CD14-positive monocyte (primary cell): ENCODE results near the gene HAPLN3. TPM values are rescaled to one million over a fixed set of nuclear protein-coding genes. Genes with fewer than 3 reads are reported as not detected.

Source experiments
- DNase-seq, 3 donors: peaks; one replicate each; pipeline ENCODE4 v3.0.0-alpha.2; 2011 to 2022
- H2AFZ ChIP-seq: 2 replicates; pipeline ENCODE4 v1.6.0; 2012; ENCODE audit warnings: mild to moderate bottlenecking, low read depth, low read length, inconsistent platforms; ENCODE audit not compliant: insufficient read depth, poor library complexity, severe bottlenecking
- H3K27ac ChIP-seq, 2 donors: 1 replicate in 1 of 2; 2 replicates in 1 of 2; pipeline ENCODE4 v1.5.1; 2012 to 2013; ENCODE audit warnings: low read length in 2 of 2, control low read depth in 1 of 2, inconsistent platforms in 1 of 2, low read depth in 1 of 2, mild to moderate bottlenecking in 1 of 2
- H3K27me3 ChIP-seq, 2 donors: one replicate each; pipeline versions ENCODE4 v1.6.0 to v1.6.1; 2011 to 2013; ENCODE audit warnings: low read length in 2 of 2; ENCODE audit not compliant: control insufficient read depth in 2 of 2, insufficient read depth in 2 of 2
- H3K36me3 ChIP-seq, 2 donors: replicated peaks in 1 of 2; 1 replicate in 1 of 2; 2 replicates in 1 of 2; pipeline versions ENCODE4 v1.5.1 to v1.6.1; 2012 to 2013; ENCODE audit warnings: low read length in 2 of 2, control low read depth in 1 of 2, inconsistent platforms in 1 of 2, mild to moderate bottlenecking in 1 of 2; ENCODE audit not compliant: insufficient read depth in 2 of 2, control insufficient read depth in 1 of 2
- H3K4me1 ChIP-seq, 2 donors: 1 replicate in 1 of 2; 2 replicates in 1 of 2; pipeline versions ENCODE4 v1.5.1 to v1.6.1; 2012 to 2013; ENCODE audit warnings: low read length in 2 of 2, control low read depth in 1 of 2, inconsistent platforms in 1 of 2, mild to moderate bottlenecking in 1 of 2, moderate library complexity in 1 of 2; ENCODE audit not compliant: insufficient read depth in 2 of 2, control insufficient read depth in 1 of 2
- H3K4me2 ChIP-seq: replicated peaks from 2 replicates; pipeline ENCODE3; 2012; ENCODE audit warnings: low read length, moderate library complexity, mild to moderate bottlenecking; ENCODE audit not compliant: poor library complexity, severe bottlenecking; ENCODE audit errors: extremely low read depth
- H3K4me3 ChIP-seq, 3 experiments: fragments of 200-600 bp in 1 of 3; sonication (generic) in 1 of 3; replicated peaks in 1 of 3; 1 replicate in 2 of 3; 2 replicates in 1 of 3; pipeline ENCODE4 v1.5.1; 2011 to 2013; ENCODE audit warnings: low read length in 3 of 3, mild to moderate bottlenecking in 3 of 3, control low read depth in 2 of 3, low read depth in 2 of 3, inconsistent platforms in 1 of 3, moderate library complexity in 1 of 3
- H3K79me2 ChIP-seq: 2 replicates; pipeline ENCODE4 v1.6.0; 2012; ENCODE audit warnings: mild to moderate bottlenecking, control low read depth, inconsistent platforms, low read length, moderate library complexity; ENCODE audit not compliant: insufficient read depth
- H3K9ac ChIP-seq: 2 replicates; pipeline ENCODE4 v1.6.0; 2017; ENCODE audit warnings: low read length, mild to moderate bottlenecking; ENCODE audit not compliant: insufficient read depth, poor library complexity, severe bottlenecking
- H3K9me3 ChIP-seq, 2 donors: replicated peaks in 1 of 2; 1 replicate in 1 of 2; 2 replicates in 1 of 2; pipeline versions ENCODE4 v1.5.1 to v1.6.1; 2012 to 2013; ENCODE audit warnings: low read length in 2 of 2, control low read depth in 1 of 2; ENCODE audit not compliant: control insufficient read depth in 1 of 2, insufficient read depth in 1 of 2
- H4K20me1 ChIP-seq: 2 replicates; pipeline ENCODE4 v1.6.0; 2012; ENCODE audit warnings: mild to moderate bottlenecking, low read length, control low read depth, moderate library complexity; ENCODE audit not compliant: insufficient read depth
- H3K27ac Mint-ChIP-seq, 7 donors: one replicate each; pipeline ENCODE4 v1.8.0; 2020; ENCODE audit warnings: mild to moderate bottlenecking in 7 of 7, mixed read lengths in 7 of 7, moderate library complexity in 6 of 7, inconsistent platforms in 2 of 7
- H3K27me3 Mint-ChIP-seq, 3 donors: one replicate each; pipeline ENCODE4 v1.8.0; 2021 to 2022; ENCODE audit warnings: low read depth in 3 of 3, mild to moderate bottlenecking in 3 of 3, mixed read lengths in 3 of 3, moderate library complexity in 3 of 3, inconsistent platforms in 1 of 3
- H3K36me3 Mint-ChIP-seq, 2 donors: one replicate each; pipeline ENCODE4 v1.8.0; 2020; ENCODE audit warnings: mixed read lengths in 2 of 2, inconsistent platforms in 1 of 2, mild to moderate bottlenecking in 1 of 2
- H3K4me1 Mint-ChIP-seq: one replicate; pipeline ENCODE4 v1.8.0; 2020; ENCODE audit warnings: mild to moderate bottlenecking, mixed read lengths
- H3K4me3 Mint-ChIP-seq, 2 donors: one replicate each; pipeline ENCODE4 v1.8.0; 2020; ENCODE audit warnings: mild to moderate bottlenecking in 2 of 2, mixed read lengths in 2 of 2, moderate library complexity in 1 of 2
- H3K9me3 Mint-ChIP-seq, 7 donors: one replicate each; pipeline ENCODE4 v1.8.0; 2020 to 2022; ENCODE audit warnings: mixed read lengths in 7 of 7, mild to moderate bottlenecking in 6 of 7, moderate library complexity in 6 of 7, inconsistent platforms in 2 of 7
- WGBS: methylation state at CpG from one replicate; pipeline ENCODE4 v1.1.5; 2013; ENCODE audit warnings: missing lambda C conversion rate; ENCODE audit not compliant: insufficient coverage; 5-methylcytosine and 5-hydroxymethylcytosine counted together
- intact Hi-C, 2 donors: fragments of 100-400 bp; cut with micrococcal nuclease; formaldehyde crosslinking; loops; one replicate each; pipeline versions ENCODE4 v1.15.0 to v1.15.1; 2023
- polyA plus RNA-seq, 3 donors: library from polyadenylated mRNA; depleted of rRNA in 1 of 3; unstranded in 2 of 3; stranded (reverse) in 1 of 3; fragments of 300-500 nt in 2 of 3; fragments of >200 nt in 1 of 3; fragmentation: Illumina TruSeq in 2 of 3; gene quantifications; 1 replicate in 2 of 3; 2 replicates in 1 of 3; pipeline ENCODE4 v1.2.3, GENCODE V29; 2012 to 2021
- TF ChIP-seq, protein P1 (sequence below): fragments of 200-600 bp; IDR thresholded peaks from one replicate; pipeline ENCODE4 v1.8.0; 2022; ENCODE audit warnings: antibody characterized with exemption, mild to moderate bottlenecking

Gene HAPLN3
- polyA plus RNA-seq, 3 donors, result 0.60 to 2.8 (median 0.65) TPM

DNA sequence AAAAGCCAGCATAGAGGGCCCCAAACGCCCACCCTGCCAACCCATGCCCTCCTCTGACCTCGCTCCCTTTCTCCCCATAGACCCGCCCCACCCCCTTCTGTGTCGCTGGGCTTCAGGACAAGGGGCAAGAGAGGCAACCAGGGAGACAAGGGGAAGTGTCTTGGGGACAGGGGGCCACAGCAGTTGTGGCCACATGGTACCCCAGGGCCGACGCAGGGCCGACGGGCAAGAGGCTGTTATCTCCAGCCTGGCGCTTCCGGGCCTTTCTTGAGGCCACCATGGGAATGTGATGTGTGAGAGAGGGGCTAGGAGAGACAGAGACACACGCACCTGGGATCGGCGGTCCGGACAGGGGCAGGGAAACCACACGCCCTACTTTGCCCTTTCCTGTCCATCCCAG is 3.4 kb upstream of the HAPLN3 start:
- no peaks in the 10 kb centered on the region for H3K9me3 ChIP-seq
- intact Hi-C loops, result no loop called here
- no peak overlapping the region for H3K27ac ChIP-seq
- no peak overlapping the region for H3K4me2 ChIP-seq
- H3K4me1 ChIP-seq, result peaks cover 11 to 18% of the 10 kb centered on the region in 2 donors
- no peak overlapping the region for H3K4me3 ChIP-seq
- Mint-ChIP-seq H3K4me3 (no peak overlapping the region), H3K27ac (no peak overlapping the region), H3K36me3 (no peaks in the 10 kb centered on the region), H3K27me3 (peaks cover 24 to 34% (median 34%) of the 10 kb centered on the region in 3 donors), H3K4me1 (peaks cover 17% of the 10 kb centered on the region), H3K9me3 (peaks cover 0 to 12% (median 3%) of the 10 kb centered on the region in 7 donors)
- H2AFZ ChIP-seq, result no peak overlapping the region
- no peaks in the 10 kb centered on the region for H4K20me1 ChIP-seq
- peaks cover 15 to 30% of the 10 kb centered on the region in 2 donors for H3K27me3 ChIP-seq
- 96% methylated on average over 5 of the region's 15 CpGs for WGBS
- H3K79me2 ChIP-seq, result no peaks in the 10 kb centered on the region
- no peak overlapping the region for H3K9ac ChIP-seq
- no peak for DNase-seq
- TF ChIP-seq, protein P1, sequence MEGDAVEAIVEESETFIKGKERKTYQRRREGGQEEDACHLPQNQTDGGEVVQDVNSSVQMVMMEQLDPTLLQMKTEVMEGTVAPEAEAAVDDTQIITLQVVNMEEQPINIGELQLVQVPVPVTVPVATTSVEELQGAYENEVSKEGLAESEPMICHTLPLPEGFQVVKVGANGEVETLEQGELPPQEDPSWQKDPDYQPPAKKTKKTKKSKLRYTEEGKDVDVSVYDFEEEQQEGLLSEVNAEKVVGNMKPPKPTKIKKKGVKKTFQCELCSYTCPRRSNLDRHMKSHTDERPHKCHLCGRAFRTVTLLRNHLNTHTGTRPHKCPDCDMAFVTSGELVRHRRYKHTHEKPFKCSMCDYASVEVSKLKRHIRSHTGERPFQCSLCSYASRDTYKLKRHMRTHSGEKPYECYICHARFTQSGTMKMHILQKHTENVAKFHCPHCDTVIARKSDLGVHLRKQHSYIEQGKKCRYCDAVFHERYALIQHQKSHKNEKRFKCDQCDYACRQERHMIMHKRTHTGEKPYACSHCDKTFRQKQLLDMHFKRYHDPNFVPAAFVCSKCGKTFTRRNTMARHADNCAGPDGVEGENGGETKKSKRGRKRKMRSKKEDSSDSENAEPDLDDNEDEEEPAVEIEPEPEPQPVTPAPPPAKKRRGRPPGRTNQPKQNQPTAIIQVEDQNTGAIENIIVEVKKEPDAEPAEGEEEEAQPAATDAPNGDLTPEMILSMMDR, result no peak
- H3K36me3 ChIP-seq, result no peaks in the 10 kb centered on the region

DNA sequence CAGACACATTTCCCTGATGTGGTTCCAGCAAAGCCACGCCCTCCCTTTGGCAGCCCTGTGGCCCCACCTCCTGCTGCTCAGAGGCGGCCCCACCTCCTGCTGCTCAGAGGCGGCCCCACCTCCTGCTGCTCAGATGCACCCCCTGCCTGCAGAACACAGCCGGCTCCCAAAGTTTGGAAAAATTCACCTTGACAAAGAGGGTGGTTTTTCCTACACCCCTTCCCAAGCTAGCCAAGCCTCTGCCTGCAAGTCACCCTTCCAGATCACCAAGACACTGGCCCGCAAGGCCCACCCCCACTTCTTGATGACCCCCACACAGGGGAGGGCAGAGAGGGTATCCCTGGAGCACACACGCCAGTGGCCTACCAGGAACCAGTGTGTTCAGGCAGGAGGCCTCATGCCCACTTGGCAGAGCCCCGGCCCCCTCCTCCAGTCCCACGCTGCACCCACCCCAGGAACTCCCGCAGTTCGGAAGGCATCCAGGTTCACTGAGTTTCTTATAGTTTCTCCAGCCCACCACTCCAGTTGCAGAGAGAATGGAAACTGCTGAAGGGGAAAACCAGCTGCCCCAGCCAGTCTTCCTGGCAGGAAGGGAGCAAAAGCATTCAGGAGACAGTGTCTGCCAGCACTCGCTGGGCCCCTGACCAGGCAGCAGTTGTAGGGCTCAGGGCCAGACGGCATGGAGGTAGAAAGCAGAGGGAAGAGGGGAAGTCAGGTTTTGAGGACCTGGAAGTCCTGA is 2.3 kb upstream of the HAPLN3 start:
- DNase-seq, result peak; percentile 28 to 35 (median 29)
- Mint-ChIP-seq H3K4me3 (peak overlapping the region in 1 of 2 donors; percentile 32), H3K27me3 (peaks cover 31 to 45% (median 42%) of the 10 kb centered on the region in 3 donors), H3K4me1 (peaks cover 17% of the 10 kb centered on the region), H3K36me3 (no peaks in the 10 kb centered on the region), H3K9me3 (peaks cover 0 to 14% (median 3%) of the 10 kb centered on the region in 7 donors), H3K27ac (no peak overlapping the region)
- Histone ChIP-seq H3K27me3 (peaks cover 15 to 36% of the 10 kb centered on the region in 2 donors), H2AFZ (peak overlapping the region; percentile 29), H4K20me1 (no peaks in the 10 kb centered on the region), H3K36me3 (no peaks in the 10 kb centered on the region), H3K4me1 (peaks cover 11 to 18% of the 10 kb centered on the region in 2 donors), H3K4me2 (no peak overlapping the region), H3K9ac (no peak overlapping the region), H3K27ac (no peak overlapping the region), H3K4me3 (no peak overlapping the region), H3K9me3 (no peaks in the 10 kb centered on the region), H3K79me2 (no peaks in the 10 kb centered on the region)
- TF ChIP-seq, protein P1, result no peak
- intact Hi-C loops, result no loop called here
- WGBS, result 35% methylated on average over 8 of the region's 12 CpGs
